WI38 (cell line): ENCODE results near the gene PGK1.
"Not testable (repeated sequence)": the region's sequence is repeated elsewhere in the genome, so short reads cannot be mapped to it uniquely, and the experiment has no call there.

Source experiments
- H3K4me3 ChIP-seq: 2 replicates; pipeline ENCODE4 v1.5.1; 2011; ENCODE audit warnings: low read depth, mild to moderate bottlenecking, control low read depth, low read length
- CTCF ChIP-seq: IDR thresholded peaks from 2 replicates; pipeline ENCODE4 v1.5.1; 2012; ENCODE audit warnings: low read depth, mild to moderate bottlenecking, control low read depth, low read length

The PGK1 gene

GRCh38 chrX:78074088-78074487 is 30.0 kb upstream of the PGK1 start:
- no peak overlapping the region for H3K4me3 ChIP-seq
- TF ChIP-seq CTCF: no peak

GRCh38 chrX:78075787-78076389 is 28.2 kb upstream of the PGK1 start:
- no peak for TF ChIP-seq CTCF
- H3K4me3 ChIP-seq: no peak overlapping the region

DNA sequence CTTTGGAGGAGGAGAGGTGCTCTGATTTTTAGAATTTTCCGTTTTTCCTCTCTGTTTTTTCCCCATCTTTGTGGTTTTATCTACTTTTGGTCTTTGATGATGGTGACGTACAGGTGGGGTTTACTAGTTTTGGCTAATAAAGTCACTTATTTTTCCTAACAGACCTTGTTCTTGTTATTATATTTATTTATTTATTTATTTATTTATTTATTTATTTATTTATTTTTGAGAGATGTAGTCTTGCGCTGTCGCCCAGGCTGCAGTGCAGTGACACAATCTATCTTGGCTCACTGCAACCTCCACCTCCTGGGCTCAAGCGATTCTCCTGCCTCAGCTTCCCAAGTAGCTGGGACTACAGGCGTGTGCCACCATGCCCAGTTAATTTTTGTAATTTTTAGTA is 22.6 kb upstream of the PGK1 start:
- not testable (repeated sequence) for H3K4me3 ChIP-seq

GRCh38 chrX:78092296-78092695 is 11.8 kb upstream of the PGK1 start:
- peak; percentile 40 for TF ChIP-seq CTCF
- no peak overlapping the region for H3K4me3 ChIP-seq

- no peak for TF ChIP-seq CTCF
- no peak overlapping the region for H3K4me3 ChIP-seq
Measured at GRCh38 chrX:78098108-78098507, 5.9 kb upstream of the PGK1 start.

- TF ChIP-seq CTCF: no peak
- no peak overlapping the region for H3K4me3 ChIP-seq
Measured at GRCh38 chrX:78102091-78102490, 2.0 kb upstream of the PGK1 start.

DNA sequence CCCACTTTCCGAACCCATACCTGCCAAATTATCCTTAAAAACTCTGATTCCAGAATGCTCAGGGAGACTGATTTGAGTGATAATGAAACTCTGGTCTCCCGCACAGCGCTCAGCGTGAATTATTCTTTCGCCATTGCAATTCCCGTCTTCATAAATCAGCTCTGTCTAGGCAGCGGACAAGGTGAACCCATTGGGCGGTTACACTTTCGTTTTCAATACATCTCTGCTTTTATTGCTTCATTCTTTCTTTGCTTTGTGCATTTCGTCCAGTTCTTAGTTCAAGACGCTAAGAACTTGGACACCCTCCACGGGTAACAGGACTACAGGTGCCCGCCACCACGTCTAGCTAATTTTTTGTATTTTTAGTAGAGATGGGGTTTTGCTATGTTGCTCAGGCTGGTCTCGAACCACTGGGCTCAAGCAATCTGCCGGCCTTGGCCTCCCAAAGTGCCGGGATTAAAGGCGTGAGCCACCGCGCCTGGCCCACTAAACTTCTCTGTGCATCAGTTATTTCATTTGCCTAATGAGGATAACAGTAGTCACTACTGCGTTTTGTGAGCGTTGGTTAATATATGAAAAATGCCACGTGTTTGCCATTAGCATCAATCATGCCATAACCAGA is 936 bp upstream of the PGK1 start:
- H3K4me3 ChIP-seq: peak overlapping the region; percentile 48
- no peak for TF ChIP-seq CTCF
